HCT116 (cell line): ENCODE measurements around the gene LPA.
"Not testable (repeated sequence)": the region's sequence is repeated elsewhere in the genome, so short reads cannot be mapped to it uniquely, and the experiment has no call there.

Experiments
- CTCF ChIP-seq, 3 experiments: fragments of 200-600 bp in 1 of 3; sonication (generic) in 1 of 3; IDR thresholded peaks in 2 of 3; conservative IDR thresholded peaks in 1 of 3; 2 replicates each; pipeline ENCODE4 v1.5.1; 2012 to 2017; ENCODE audit warnings: low read depth in 2 of 3, low read length in 2 of 3, antibody characterized with exemption in 1 of 3, borderline replicate concordance in 1 of 3, control low read depth in 1 of 3, mild to moderate bottlenecking in 1 of 3, mixed read lengths in 1 of 3, mixed run types in 1 of 3, moderate library complexity in 1 of 3; ENCODE audit not compliant: insufficient read depth in 1 of 3
- EGR1 ChIP-seq: IDR thresholded peaks from 2 replicates; pipeline ENCODE4 v1.6.1; 2012; ENCODE audit warnings: low read depth
- EZH2 ChIP-seq: fragments of 200-600 bp; sonication (generic); IDR thresholded peaks from 2 replicates; pipeline ENCODE4 v1.6.1; 2017; ENCODE audit warnings: antibody characterized with exemption, mixed run types
- EZH2phosphoT487 ChIP-seq: fragments of 200-600 bp; IDR thresholded peaks from 2 replicates; pipeline ENCODE4 v1.6.1; 2018; ENCODE audit warnings: antibody characterized with exemption, borderline replicate concordance
- FOSL1 ChIP-seq: IDR thresholded peaks from 2 replicates; pipeline ENCODE4 v1.6.1; 2012; ENCODE audit warnings: low read depth
- JUND ChIP-seq: IDR thresholded peaks from 2 replicates; pipeline ENCODE4 v1.6.1; 2012
- POLR2A ChIP-seq: IDR thresholded peaks from 2 replicates; pipeline ENCODE4 v1.7.0; 2011; ENCODE audit warnings: borderline replicate concordance; ENCODE audit not compliant: insufficient read depth, insufficient read length; ENCODE audit errors: extremely low read depth
- POLR2AphosphoS5 ChIP-seq: IDR thresholded peaks from 2 replicates; pipeline ENCODE4 v1.6.1; 2011; ENCODE audit warnings: mild to moderate bottlenecking, low read depth, low read length, moderate library complexity
- RAD21 ChIP-seq: IDR thresholded peaks from 2 replicates; pipeline ENCODE4 v1.6.1; 2012; ENCODE audit warnings: low read depth, mild to moderate bottlenecking
- SP1 ChIP-seq: IDR thresholded peaks from 2 replicates; pipeline ENCODE4 v1.6.1; 2012; ENCODE audit warnings: low read depth
- YY1 ChIP-seq: IDR thresholded peaks from 2 replicates; pipeline ENCODE4 v1.6.1; 2011; ENCODE audit warnings: low read length, low read depth, moderate library complexity, mild to moderate bottlenecking; ENCODE audit not compliant: insufficient replicate concordance; ENCODE audit errors: extremely low read depth
- TF ChIP-seq, protein P1 (sequence below): IDR thresholded peaks from 2 replicates; pipeline ENCODE4 v1.6.1; 2012
- TF ChIP-seq, protein P2 (sequence below): IDR thresholded peaks from 2 replicates; pipeline ENCODE4 v1.6.1; 2012; ENCODE audit warnings: low read depth

- TF ChIP-seq, protein P1, sequence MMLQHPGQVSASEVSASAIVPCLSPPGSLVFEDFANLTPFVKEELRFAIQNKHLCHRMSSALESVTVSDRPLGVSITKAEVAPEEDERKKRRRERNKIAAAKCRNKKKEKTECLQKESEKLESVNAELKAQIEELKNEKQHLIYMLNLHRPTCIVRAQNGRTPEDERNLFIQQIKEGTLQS: not testable (repeated sequence)
- TF ChIP-seq RAD21; CTCF (IDR thresholded peaks at IDR 0.05 in 2 of 3, conservative IDR thresholded peaks at IDR 0.05 in 1 of 3; ENCODE audit: borderline replicate concordance in 1 of 3, insufficient read depth in 1 of 3, low read depth in 2 of 3, low read length in 2 of 3); EZH2; POLR2A; EZH2phosphoT487; FOSL1; EGR1; SP1; JUND; YY1; POLR2AphosphoS5: not testable (repeated sequence)
- TF ChIP-seq, protein P2, sequence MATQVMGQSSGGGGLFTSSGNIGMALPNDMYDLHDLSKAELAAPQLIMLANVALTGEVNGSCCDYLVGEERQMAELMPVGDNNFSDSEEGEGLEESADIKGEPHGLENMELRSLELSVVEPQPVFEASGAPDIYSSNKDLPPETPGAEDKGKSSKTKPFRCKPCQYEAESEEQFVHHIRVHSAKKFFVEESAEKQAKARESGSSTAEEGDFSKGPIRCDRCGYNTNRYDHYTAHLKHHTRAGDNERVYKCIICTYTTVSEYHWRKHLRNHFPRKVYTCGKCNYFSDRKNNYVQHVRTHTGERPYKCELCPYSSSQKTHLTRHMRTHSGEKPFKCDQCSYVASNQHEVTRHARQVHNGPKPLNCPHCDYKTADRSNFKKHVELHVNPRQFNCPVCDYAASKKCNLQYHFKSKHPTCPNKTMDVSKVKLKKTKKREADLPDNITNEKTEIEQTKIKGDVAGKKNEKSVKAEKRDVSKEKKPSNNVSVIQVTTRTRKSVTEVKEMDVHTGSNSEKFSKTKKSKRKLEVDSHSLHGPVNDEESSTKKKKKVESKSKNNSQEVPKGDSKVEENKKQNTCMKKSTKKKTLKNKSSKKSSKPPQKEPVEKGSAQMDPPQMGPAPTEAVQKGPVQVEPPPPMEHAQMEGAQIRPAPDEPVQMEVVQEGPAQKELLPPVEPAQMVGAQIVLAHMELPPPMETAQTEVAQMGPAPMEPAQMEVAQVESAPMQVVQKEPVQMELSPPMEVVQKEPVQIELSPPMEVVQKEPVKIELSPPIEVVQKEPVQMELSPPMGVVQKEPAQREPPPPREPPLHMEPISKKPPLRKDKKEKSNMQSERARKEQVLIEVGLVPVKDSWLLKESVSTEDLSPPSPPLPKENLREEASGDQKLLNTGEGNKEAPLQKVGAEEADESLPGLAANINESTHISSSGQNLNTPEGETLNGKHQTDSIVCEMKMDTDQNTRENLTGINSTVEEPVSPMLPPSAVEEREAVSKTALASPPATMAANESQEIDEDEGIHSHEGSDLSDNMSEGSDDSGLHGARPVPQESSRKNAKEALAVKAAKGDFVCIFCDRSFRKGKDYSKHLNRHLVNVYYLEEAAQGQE: not testable (repeated sequence)
These were observed 40.6 kb upstream of the LPA start for GRCh38 chr6:160704688-160705087.
